ENCODE results near the gene GSTK1.

- TF ChIP-seq, protein P1, sequence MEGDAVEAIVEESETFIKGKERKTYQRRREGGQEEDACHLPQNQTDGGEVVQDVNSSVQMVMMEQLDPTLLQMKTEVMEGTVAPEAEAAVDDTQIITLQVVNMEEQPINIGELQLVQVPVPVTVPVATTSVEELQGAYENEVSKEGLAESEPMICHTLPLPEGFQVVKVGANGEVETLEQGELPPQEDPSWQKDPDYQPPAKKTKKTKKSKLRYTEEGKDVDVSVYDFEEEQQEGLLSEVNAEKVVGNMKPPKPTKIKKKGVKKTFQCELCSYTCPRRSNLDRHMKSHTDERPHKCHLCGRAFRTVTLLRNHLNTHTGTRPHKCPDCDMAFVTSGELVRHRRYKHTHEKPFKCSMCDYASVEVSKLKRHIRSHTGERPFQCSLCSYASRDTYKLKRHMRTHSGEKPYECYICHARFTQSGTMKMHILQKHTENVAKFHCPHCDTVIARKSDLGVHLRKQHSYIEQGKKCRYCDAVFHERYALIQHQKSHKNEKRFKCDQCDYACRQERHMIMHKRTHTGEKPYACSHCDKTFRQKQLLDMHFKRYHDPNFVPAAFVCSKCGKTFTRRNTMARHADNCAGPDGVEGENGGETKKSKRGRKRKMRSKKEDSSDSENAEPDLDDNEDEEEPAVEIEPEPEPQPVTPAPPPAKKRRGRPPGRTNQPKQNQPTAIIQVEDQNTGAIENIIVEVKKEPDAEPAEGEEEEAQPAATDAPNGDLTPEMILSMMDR (IDR thresholded peaks at IDR 0.05; ENCODE audit: low read depth, low read length, missing input control): no peak
- no peak for TF ChIP-seq SP1 (IDR thresholded peaks at IDR 0.05)
- no peak for TF ChIP-seq RAD21 (IDR thresholded peaks at IDR 0.05)
- no peak for TF ChIP-seq YY1 (IDR thresholded peaks at IDR 0.05)
- TF ChIP-seq TAF1 (conservative IDR thresholded peaks at IDR 0.05): no peak
- TF ChIP-seq, protein P2, sequence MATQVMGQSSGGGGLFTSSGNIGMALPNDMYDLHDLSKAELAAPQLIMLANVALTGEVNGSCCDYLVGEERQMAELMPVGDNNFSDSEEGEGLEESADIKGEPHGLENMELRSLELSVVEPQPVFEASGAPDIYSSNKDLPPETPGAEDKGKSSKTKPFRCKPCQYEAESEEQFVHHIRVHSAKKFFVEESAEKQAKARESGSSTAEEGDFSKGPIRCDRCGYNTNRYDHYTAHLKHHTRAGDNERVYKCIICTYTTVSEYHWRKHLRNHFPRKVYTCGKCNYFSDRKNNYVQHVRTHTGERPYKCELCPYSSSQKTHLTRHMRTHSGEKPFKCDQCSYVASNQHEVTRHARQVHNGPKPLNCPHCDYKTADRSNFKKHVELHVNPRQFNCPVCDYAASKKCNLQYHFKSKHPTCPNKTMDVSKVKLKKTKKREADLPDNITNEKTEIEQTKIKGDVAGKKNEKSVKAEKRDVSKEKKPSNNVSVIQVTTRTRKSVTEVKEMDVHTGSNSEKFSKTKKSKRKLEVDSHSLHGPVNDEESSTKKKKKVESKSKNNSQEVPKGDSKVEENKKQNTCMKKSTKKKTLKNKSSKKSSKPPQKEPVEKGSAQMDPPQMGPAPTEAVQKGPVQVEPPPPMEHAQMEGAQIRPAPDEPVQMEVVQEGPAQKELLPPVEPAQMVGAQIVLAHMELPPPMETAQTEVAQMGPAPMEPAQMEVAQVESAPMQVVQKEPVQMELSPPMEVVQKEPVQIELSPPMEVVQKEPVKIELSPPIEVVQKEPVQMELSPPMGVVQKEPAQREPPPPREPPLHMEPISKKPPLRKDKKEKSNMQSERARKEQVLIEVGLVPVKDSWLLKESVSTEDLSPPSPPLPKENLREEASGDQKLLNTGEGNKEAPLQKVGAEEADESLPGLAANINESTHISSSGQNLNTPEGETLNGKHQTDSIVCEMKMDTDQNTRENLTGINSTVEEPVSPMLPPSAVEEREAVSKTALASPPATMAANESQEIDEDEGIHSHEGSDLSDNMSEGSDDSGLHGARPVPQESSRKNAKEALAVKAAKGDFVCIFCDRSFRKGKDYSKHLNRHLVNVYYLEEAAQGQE (IDR thresholded peaks at IDR 0.05): no peak
- TF ChIP-seq FOXA1 (IDR thresholded peaks at IDR 0.05): no peak
- no peak for TF ChIP-seq JUND (IDR thresholded peaks at IDR 0.05)
- TF ChIP-seq FOXA2 (IDR thresholded peaks at IDR 0.05): no peak
- TF ChIP-seq MAX (IDR thresholded peaks at IDR 0.05): no peak
- TF ChIP-seq ATF3 (IDR thresholded peaks at IDR 0.05): no peak
These were observed 19.6 kb upstream of the GSTK1 start for GRCh38 chr7:143243614-143244013.
